Measurements from ENCODE around the gene STXBP5. TPM values are rescaled to one million over a fixed set of nuclear protein-coding genes. Genes with fewer than 3 reads are reported as not detected.

Gene STXBP5
- total RNA-seq, 1 experiment from 2014 or later: 11.6 TPM

- H3K4me1 Mint-ChIP-seq: peaks cover 0 to 2% of the 10 kb centered on the region in 2 experiments; a peak in 3 of 4 replicates
- no CpG with 5 or more reads among the region's 2 CpGs for WGBS (ENCODE audit: extremely low coverage, insufficient read length, low lambda C conversion rate)
- H3K27me3 ChIP-seq (ENCODE audit: insufficient read depth, low read length): no peaks in the 10 kb centered on the region
- no peaks in the 10 kb centered on the region for H3K79me2 ChIP-seq (ENCODE audit: insufficient read depth, low read length)
- no peak for DNase-seq
- no peak overlapping the region for H2AFZ ChIP-seq (ENCODE audit: low read length)
- no peak overlapping the region for H2AK5ac ChIP-seq (ENCODE audit: insufficient read length, low read length)
- no peak overlapping the region for H3K56ac ChIP-seq (ENCODE audit: insufficient read length, low read depth, low read length)
- H3K27ac Mint-ChIP-seq: no peak overlapping the region
- no peak overlapping the region for H3T11ph ChIP-seq (ENCODE audit: low read length)
- H3K18ac ChIP-seq (ENCODE audit: insufficient read length, low read depth, low read length): no peak overlapping the region
- TF ChIP-seq, protein P1, sequence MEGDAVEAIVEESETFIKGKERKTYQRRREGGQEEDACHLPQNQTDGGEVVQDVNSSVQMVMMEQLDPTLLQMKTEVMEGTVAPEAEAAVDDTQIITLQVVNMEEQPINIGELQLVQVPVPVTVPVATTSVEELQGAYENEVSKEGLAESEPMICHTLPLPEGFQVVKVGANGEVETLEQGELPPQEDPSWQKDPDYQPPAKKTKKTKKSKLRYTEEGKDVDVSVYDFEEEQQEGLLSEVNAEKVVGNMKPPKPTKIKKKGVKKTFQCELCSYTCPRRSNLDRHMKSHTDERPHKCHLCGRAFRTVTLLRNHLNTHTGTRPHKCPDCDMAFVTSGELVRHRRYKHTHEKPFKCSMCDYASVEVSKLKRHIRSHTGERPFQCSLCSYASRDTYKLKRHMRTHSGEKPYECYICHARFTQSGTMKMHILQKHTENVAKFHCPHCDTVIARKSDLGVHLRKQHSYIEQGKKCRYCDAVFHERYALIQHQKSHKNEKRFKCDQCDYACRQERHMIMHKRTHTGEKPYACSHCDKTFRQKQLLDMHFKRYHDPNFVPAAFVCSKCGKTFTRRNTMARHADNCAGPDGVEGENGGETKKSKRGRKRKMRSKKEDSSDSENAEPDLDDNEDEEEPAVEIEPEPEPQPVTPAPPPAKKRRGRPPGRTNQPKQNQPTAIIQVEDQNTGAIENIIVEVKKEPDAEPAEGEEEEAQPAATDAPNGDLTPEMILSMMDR (conservative IDR thresholded peaks at IDR 0.05): no peak
- H3K23me2 ChIP-seq (ENCODE audit: insufficient read length, low read depth, low read length, poor library complexity, severe bottlenecking): no peaks in the 10 kb centered on the region
- peaks cover 10 to 17% of the 10 kb centered on the region in 2 experiments for H3K9me3 Mint-ChIP-seq
- H4K5ac ChIP-seq (ENCODE audit: insufficient read length, low read depth, low read length): no peak overlapping the region
- no peak overlapping the region for H4K91ac ChIP-seq (ENCODE audit: insufficient read length, low read depth, low read length)
- no peak overlapping the region for H3K4me3 Mint-ChIP-seq
- no peaks in the 10 kb centered on the region for H3K9me3 ChIP-seq (ENCODE audit: control insufficient read depth, low read depth, low read length)
- no peak overlapping the region for H3K23ac ChIP-seq (ENCODE audit: insufficient read length, low read depth, low read length)
- H3K27me3 Mint-ChIP-seq (ENCODE audit: low read depth): no peaks in the 10 kb centered on the region
- H3K4me2 ChIP-seq (ENCODE audit: insufficient read depth, insufficient read length, low read length): no peak overlapping the region
- H3K4ac ChIP-seq (ENCODE audit: low read depth, low read length): no peak overlapping the region
- no peaks in the 10 kb centered on the region for H4K20me1 ChIP-seq (ENCODE audit: control insufficient read depth, insufficient read depth, insufficient read length)
- no peaks in the 10 kb centered on the region for H3K79me1 ChIP-seq (ENCODE audit: insufficient read depth, low read depth, low read length, poor library complexity, severe bottlenecking)
- H2BK5ac ChIP-seq (ENCODE audit: insufficient read length, low read length): no peak overlapping the region
- H3K4me1 ChIP-seq (ENCODE audit: insufficient read depth, low read length): no peaks in the 10 kb centered on the region
- H2BK20ac ChIP-seq (ENCODE audit: low read depth, low read length, poor library complexity, severe bottlenecking): no peak overlapping the region
- H2BK120ac ChIP-seq (ENCODE audit: low read depth, low read length, poor library complexity, severe bottlenecking): no peak overlapping the region
- H2BK15ac ChIP-seq (ENCODE audit: low read depth, low read length): no peak overlapping the region
- no peak overlapping the region for H2BK12ac ChIP-seq (ENCODE audit: insufficient read length, low read depth, low read length)
- peaks cover 18 to 23% (median 18%) of the 10 kb centered on the region in 3 experiments for H3K36me3 Mint-ChIP-seq (ENCODE audit: insufficient read depth in 1 of 3, low read depth in 3 of 3)
- no peak overlapping the region for H4K8ac ChIP-seq (replicated peaks; ENCODE audit: insufficient read length, low read depth, low read length)
- no peak overlapping the region for H3K14ac ChIP-seq (ENCODE audit: insufficient read depth, low read length)
- H3K9ac ChIP-seq (ENCODE audit: extremely low read depth, insufficient read length, low read length): no peak overlapping the region
- H3K27ac ChIP-seq (ENCODE audit: insufficient read length, low read depth, low read length): no peak overlapping the region
Observed at GRCh38 chr6:147384029-147384428, 179.8 kb downstream of the STXBP5 start.

All from H9 (cell line).